CD4-positive, alpha-beta T cell treated with Interferon alpha-2 for 1 hour (primary cell): ENCODE data around the gene FGD1.
A peak's percentile ranks its signal among the peaks of the same experiment; 100 is the strongest.
"Not testable (repeated sequence)": the region's sequence is repeated elsewhere in the genome, so short reads cannot be mapped to it uniquely, and the experiment has no call there.

ENCODE experiments used
- DNase-seq, 2 donors: peaks; one replicate each; pipeline ENCODE4 v3.0.0-alpha.2; 2020 to 2022

Gene FGD1

GRCh38 chrX:54495814-54496516 is at the start of gene FGD1:
Gene FGD1 (minus strand): TSS chrX:54496234. CDS start chrX:54495432, 802 bp downstream.
- DNase-seq, result peak; percentile 21 to 44

GRCh38 chrX:54542239-54542638 is 46.2 kb upstream of the FGD1 start:
- not testable (repeated sequence) for DNase-seq

- no peak for DNase-seq
These were observed 44.3 kb upstream of the FGD1 start for GRCh38 chrX:54540289-54540688.

GRCh38 chrX:54534271-54534670 is 38.2 kb upstream of the FGD1 start:
- DNase-seq, result no peak

- DNase-seq, result peak in 1 of 2 donors; percentile 11
These were observed 34.4 kb upstream of the FGD1 start for GRCh38 chrX:54530357-54530900.

- peak; percentile 86 to 89 for DNase-seq
These were observed 33.7 kb upstream of the FGD1 start, which contains the start of gene GNL3L for GRCh38 chrX:54529552-54530356. Gene GNL3L (plus strand): TSS chrX:54530219. CDS start chrX:54532567, 2,348 bp downstream.

- no peak for DNase-seq
These were observed 33.1 kb upstream of the FGD1 start for GRCh38 chrX:54529151-54529550.

- DNase-seq, result no peak
These were observed 13.4 kb upstream of the FGD1 start for GRCh38 chrX:54509400-54509799.

GRCh38 chrX:54496936-54497335 is 902 bp upstream of the FGD1 start:
- DNase-seq, result no peak

- DNase-seq, result no peak
These were observed 451 bp upstream of the FGD1 start for GRCh38 chrX:54496517-54496852.

- no peak for DNase-seq
These were observed 833 bp downstream of the FGD1 start for GRCh38 chrX:54494989-54495813.

GRCh38 chrX:54494166-54494988 is 1.7 kb downstream of the FGD1 start:
- no peak for DNase-seq

- DNase-seq, result no peak
These were observed 3.7 kb downstream of the FGD1 start for GRCh38 chrX:54492340-54492739.

- DNase-seq, result not testable (repeated sequence)
These were observed 6.2 kb downstream of the FGD1 start for GRCh38 chrX:54489819-54490218.

- DNase-seq, result no peak
These were observed 11.4 kb downstream of the FGD1 start for GRCh38 chrX:54484666-54485065.

- no peak for DNase-seq
These were observed 12.1 kb downstream of the FGD1 start for GRCh38 chrX:54483946-54484345.

- no peak for DNase-seq
These were observed 13.0 kb downstream of the FGD1 start for GRCh38 chrX:54482839-54483593.

GRCh38 chrX:54479136-54480111 is 16.6 kb downstream of the FGD1 start:
- DNase-seq, result no peak

- DNase-seq, result no peak
These were observed 21.8 kb downstream of the FGD1 start for GRCh38 chrX:54473993-54474859.
